SK-N-MC (cell line): ENCODE results near the gene HS2ST1.
"Not testable (repeated sequence)": the region's sequence is repeated elsewhere in the genome, so short reads cannot be mapped to it uniquely, and the experiment has no call there.

Source experiments
- DNase-seq: peaks from one replicate; pipeline ENCODE4 v3.0.0-alpha.2; 2011; ENCODE audit warnings: low read depth, low spot score
- H3K27ac ChIP-seq: fragments of 200-600 bp; sonication (generic); 2 replicates; pipeline ENCODE4 v1.5.1; 2016; ENCODE audit warnings: mixed run types
- H3K36me3 ChIP-seq: fragments of 200-600 bp; sonication (generic); 2 replicates; pipeline ENCODE4 v1.6.1; 2017; ENCODE audit warnings: antibody characterized with exemption, low read length, mixed read lengths; ENCODE audit not compliant: insufficient read depth
- H3K4me3 ChIP-seq: fragments of 200-600 bp; sonication (generic); 2 replicates; pipeline ENCODE4 v1.5.1; 2016
- H3K9ac ChIP-seq: fragments of 200-600 bp; sonication (generic); 2 replicates; pipeline ENCODE4 v1.8.0; 2017; ENCODE audit warnings: mixed run types, mixed read lengths; ENCODE audit not compliant: insufficient read length
- H3K9me3 ChIP-seq: fragments of 200-600 bp; sonication (generic); 2 replicates; pipeline ENCODE4 v1.6.1; 2017; ENCODE audit warnings: low read depth, mild to moderate bottlenecking, antibody characterized with exemption, low read length, moderate library complexity, mixed read lengths
- EZH2 ChIP-seq: fragments of 200-600 bp; sonication (generic); IDR thresholded peaks from one replicate; pipeline ENCODE4 v1.6.1; 2017; ENCODE audit warnings: antibody characterized with exemption
- FOXP2 ChIP-seq: optimal IDR thresholded peaks from 2 replicates; pipeline ENCODE3; 2011; ENCODE audit warnings: mild to moderate bottlenecking, moderate library complexity; ENCODE audit not compliant: insufficient read depth; ENCODE audit errors: extremely low read length, control extremely low read depth
- POLR2AphosphoS5 ChIP-seq: IDR thresholded peaks from 2 replicates; pipeline ENCODE4 v1.6.1; 2012; ENCODE audit warnings: mild to moderate bottlenecking, low read depth, low read length, borderline replicate concordance

HS2ST1 gene

GRCh38 chr1:86992861-86993260 is 78.4 kb downstream of the HS2ST1 start:
- Histone ChIP-seq H3K9ac (no peak overlapping the region), H3K9me3 (no peaks in the 10 kb centered on the region), H3K36me3 (no peaks in the 10 kb centered on the region), H3K4me3 (no peak overlapping the region), H3K27ac (no peak overlapping the region)
- TF ChIP-seq FOXP2 (no peak), EZH2 (no peak), POLR2AphosphoS5 (no peak)
- no peak for DNase-seq

GRCh38 chr1:86993269-86993985 is 79.0 kb downstream of the HS2ST1 start:
- H3K4me3 ChIP-seq, result no peak overlapping the region
- H3K27ac ChIP-seq, result peak overlapping the region; percentile 20
- peak overlapping the region; percentile 5 for H3K9ac ChIP-seq
- no peaks in the 10 kb centered on the region for H3K36me3 ChIP-seq
- no peaks in the 10 kb centered on the region for H3K9me3 ChIP-seq
- no peak for TF ChIP-seq EZH2
- no peak for TF ChIP-seq FOXP2
- no peak for TF ChIP-seq POLR2AphosphoS5
- no peak for DNase-seq

GRCh38 chr1:86994061-86994460 is 79.6 kb downstream of the HS2ST1 start:
- peak overlapping the region; percentile 5 for H3K9ac ChIP-seq
- no peak overlapping the region for H3K4me3 ChIP-seq
- peak overlapping the region; percentile 20 for H3K27ac ChIP-seq
- no peak for DNase-seq
- H3K9me3 ChIP-seq, result no peaks in the 10 kb centered on the region
- no peaks in the 10 kb centered on the region for H3K36me3 ChIP-seq
- no peak for TF ChIP-seq EZH2
- TF ChIP-seq FOXP2, result no peak
- no peak for TF ChIP-seq POLR2AphosphoS5

- no peak for DNase-seq
- H3K36me3 ChIP-seq, result no peaks in the 10 kb centered on the region
These were observed 83.1 kb downstream of the HS2ST1 start for GRCh38 chr1:86997538-86997937.

GRCh38 chr1:86998280-86998679 is 83.8 kb downstream of the HS2ST1 start:
- Histone ChIP-seq H3K9ac (no peak overlapping the region), H3K36me3 (no peaks in the 10 kb centered on the region), H3K27ac (peak overlapping the region; percentile 30), H3K4me3 (no peak overlapping the region), H3K9me3 (no peaks in the 10 kb centered on the region)
- TF ChIP-seq FOXP2 (no peak), EZH2 (no peak), POLR2AphosphoS5 (no peak)
- DNase-seq, result no peak

More at GRCh38 chr1:86997538-86997937, 83.1 kb downstream of the HS2ST1 start:
- TF ChIP-seq POLR2AphosphoS5, result no peak
- Histone ChIP-seq H3K9me3 (no peaks in the 10 kb centered on the region), H3K4me3 (no peak overlapping the region), H3K27ac (no peak overlapping the region; the same call in none of the 2 replicates), H3K9ac (no peak overlapping the region)

GRCh38 chr1:86998727-86999126 is 84.3 kb downstream of the HS2ST1 start:
- TF ChIP-seq POLR2AphosphoS5, result no peak
- TF ChIP-seq FOXP2, result no peak
- no peak for TF ChIP-seq EZH2
- no peak overlapping the region for H3K4me3 ChIP-seq
- peak overlapping the region; percentile 30; the same call in 1 of the 2 replicates for H3K27ac ChIP-seq
- no peaks in the 10 kb centered on the region for H3K9me3 ChIP-seq
- H3K9ac ChIP-seq, result no peak overlapping the region
- no peak for DNase-seq
- no peaks in the 10 kb centered on the region for H3K36me3 ChIP-seq

- Histone ChIP-seq H3K4me3 (no peak overlapping the region), H3K27ac (no peak overlapping the region; the same call in 1 of the 2 replicates), H3K9me3 (no peaks in the 10 kb centered on the region), H3K36me3 (no peaks in the 10 kb centered on the region), H3K9ac (no peak overlapping the region)
- no peak for DNase-seq
- TF ChIP-seq FOXP2, result no peak
- no peak for TF ChIP-seq EZH2
These were observed 86.0 kb downstream of the HS2ST1 start for GRCh38 chr1:87000460-87000859.

- H3K36me3 ChIP-seq, result no peaks in the 10 kb centered on the region
- DNase-seq, result no peak
These were observed 90.4 kb downstream of the HS2ST1 start for GRCh38 chr1:87004857-87005256.

GRCh38 chr1:87007323-87007722 is 92.9 kb downstream of the HS2ST1 start:
- no peaks in the 10 kb centered on the region; the same call in 1 of the 2 replicates for H3K36me3 ChIP-seq
- no peak overlapping the region for H3K9ac ChIP-seq
- H3K4me3 ChIP-seq, result no peak overlapping the region
- no peak overlapping the region for H3K27ac ChIP-seq
- H3K9me3 ChIP-seq, result no peaks in the 10 kb centered on the region
- TF ChIP-seq EZH2, result no peak
- no peak for TF ChIP-seq POLR2AphosphoS5
- no peak for TF ChIP-seq FOXP2
- DNase-seq, result no peak

More at GRCh38 chr1:87004857-87005256, 90.4 kb downstream of the HS2ST1 start:
- H3K27ac ChIP-seq, result no peak overlapping the region
- H3K4me3 ChIP-seq, result no peak overlapping the region
- no peak for TF ChIP-seq EZH2
- TF ChIP-seq POLR2AphosphoS5, result no peak
- TF ChIP-seq FOXP2, result no peak
- no peak overlapping the region for H3K9ac ChIP-seq
- no peaks in the 10 kb centered on the region for H3K9me3 ChIP-seq

GRCh38 chr1:87013385-87013784 is 99.0 kb downstream of the HS2ST1 start:
- not testable (repeated sequence) for H3K9ac ChIP-seq, DNase-seq, H3K36me3 ChIP-seq, H3K4me3 ChIP-seq, H3K9me3 ChIP-seq
- peak overlapping the region; percentile 42; the same call in 1 of the 2 replicates for H3K27ac ChIP-seq
